SJSA1 (cell line): Measurements from ENCODE around the gene ZNF418. TPM values are rescaled to one million over a fixed set of nuclear protein-coding genes. Genes with fewer than 3 reads are reported as not detected.
"Not testable (repeated sequence)": the region's sequence is repeated elsewhere in the genome, so short reads cannot be mapped to it uniquely, and the experiment has no call there.

Experiments
- DNase-seq, 2 experiments: peaks; one replicate each; pipeline ENCODE4 v3.0.0-alpha.2; 2015 to 2020; ENCODE audit warnings: low spot score in 2 of 2, low read depth in 1 of 2
- H3K27ac ChIP-seq: fragments of 250-450 bp; sonication (Bioruptor Pico); 2 replicates; pipeline ENCODE4 v1.5.1; 2020; ENCODE audit warnings: mild to moderate bottlenecking, moderate library complexity
- H3K27me3 ChIP-seq: fragments of 250-450 bp; sonication (Bioruptor Pico); replicated peaks from 2 replicates; pipeline ENCODE4 v1.5.1; 2020; ENCODE audit warnings: mild to moderate bottlenecking, moderate library complexity
- H3K36me3 ChIP-seq: fragments of 250-450 bp; sonication (Bioruptor Pico); 2 replicates; pipeline ENCODE4 v1.5.1; 2020; ENCODE audit warnings: mild to moderate bottlenecking
- H3K4me1 ChIP-seq: fragments of 250-450 bp; sonication (Bioruptor Pico); replicated peaks from 2 replicates; pipeline ENCODE4 v1.6.1; 2021; ENCODE audit warnings: mild to moderate bottlenecking
- H3K4me3 ChIP-seq: fragments of 250-450 bp; sonication (Bioruptor Pico); 2 replicates; pipeline ENCODE4 v1.5.1; 2020; ENCODE audit warnings: mild to moderate bottlenecking
- H3K9me3 ChIP-seq: fragments of 250-450 bp; sonication (Bioruptor Pico); replicated peaks from 2 replicates; pipeline ENCODE4 v1.5.1; 2020; ENCODE audit warnings: mild to moderate bottlenecking
- total RNA-seq: library from RNA; depleted of rRNA; stranded (reverse); fragments of >200 nt; shearing (Covaris generic); gene quantifications from 2 replicates; pipeline ENCODE4 v1.2.3, GENCODE V29; 2014

Gene ZNF418
- total RNA-seq, 1 experiment from 2014 or later, result 0.21 TPM

DNA sequence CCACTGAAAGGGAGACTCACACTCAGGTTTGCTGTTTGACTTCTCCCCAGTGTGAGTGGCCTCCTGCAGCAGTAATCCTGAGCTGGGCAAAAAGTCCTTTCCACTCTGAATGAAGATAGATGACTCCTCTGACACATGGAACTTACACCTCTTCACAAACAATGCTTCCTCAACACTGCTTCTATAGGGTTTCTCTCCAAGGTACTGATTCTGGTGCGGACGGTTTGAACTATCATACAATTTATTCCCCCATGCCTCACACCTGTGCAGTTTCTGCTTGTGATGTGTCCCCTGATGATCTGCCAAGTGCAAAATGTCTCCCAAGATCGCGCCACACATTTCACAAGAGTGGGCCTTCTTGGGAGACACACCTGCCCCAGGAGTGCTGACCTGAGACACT, 7.6 kb downstream of the ZNF418 start:
- no peak for DNase-seq
- no peak overlapping the region for H3K4me3 ChIP-seq
- H3K36me3 ChIP-seq, result no peaks in the 10 kb centered on the region
- no peak overlapping the region for H3K27ac ChIP-seq
- H3K4me1 ChIP-seq, result no peaks in the 10 kb centered on the region
- no peaks in the 10 kb centered on the region for H3K27me3 ChIP-seq
- peaks cover 14% of the 10 kb centered on the region for H3K9me3 ChIP-seq

DNA sequence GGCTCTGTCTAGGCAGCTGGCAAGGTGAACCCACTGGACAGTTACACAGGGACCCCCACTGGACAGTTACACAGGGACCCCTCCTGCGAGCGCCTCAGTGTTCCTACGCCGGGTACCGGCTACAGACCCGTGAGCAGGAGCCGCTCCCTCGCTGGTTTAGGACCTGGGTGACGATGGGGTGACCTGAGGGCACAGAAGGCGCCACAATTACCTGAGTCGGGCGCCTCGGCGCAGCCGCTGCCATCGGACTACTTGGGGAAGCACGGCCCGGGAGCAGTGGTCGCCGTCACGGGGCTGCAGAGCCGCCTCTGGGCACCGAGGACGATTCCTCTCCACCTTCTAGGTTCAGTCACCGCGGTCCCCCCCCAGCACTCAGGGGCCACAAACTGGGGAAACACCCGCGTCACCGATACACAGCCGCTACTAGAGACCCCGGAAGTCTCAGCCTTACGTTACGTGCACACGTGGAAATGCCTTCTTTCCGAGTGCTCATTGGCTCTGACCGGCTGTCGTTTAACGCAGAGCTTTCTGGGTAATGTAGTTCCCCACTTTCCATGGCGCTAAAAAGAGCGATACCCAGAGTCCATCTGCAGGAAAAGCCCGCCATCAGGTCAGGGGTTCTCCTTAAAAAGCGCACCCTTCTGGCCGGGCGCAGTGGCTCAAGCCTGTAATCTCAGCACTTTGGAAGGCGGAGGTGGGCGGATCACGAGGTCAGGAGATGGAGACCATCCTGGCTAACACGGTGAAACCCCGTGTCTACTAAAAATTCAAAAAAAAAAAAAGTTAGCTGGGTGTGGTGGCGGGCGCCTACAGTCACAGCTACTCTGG, 18.8 kb downstream of the ZNF418 start, which contains the start of gene ZNF417:
Gene ZNF417, minus strand, starts transcription at position 425 of the 828 bp plus-strand sequence. Its CDS starts 181 bp downstream, at position 244.
- not testable (repeated sequence) for H3K27me3 ChIP-seq, H3K4me1 ChIP-seq, H3K9me3 ChIP-seq
- H3K4me3 ChIP-seq, result peak within 1 kb of the TSS; percentile 63
- peak; percentile 85 to 86 for DNase-seq
- H3K27ac ChIP-seq, result peak within 1 kb of the TSS; percentile 55
- H3K36me3 ChIP-seq, result peaks cover 20% of the 10 kb centered on the region

DNA sequence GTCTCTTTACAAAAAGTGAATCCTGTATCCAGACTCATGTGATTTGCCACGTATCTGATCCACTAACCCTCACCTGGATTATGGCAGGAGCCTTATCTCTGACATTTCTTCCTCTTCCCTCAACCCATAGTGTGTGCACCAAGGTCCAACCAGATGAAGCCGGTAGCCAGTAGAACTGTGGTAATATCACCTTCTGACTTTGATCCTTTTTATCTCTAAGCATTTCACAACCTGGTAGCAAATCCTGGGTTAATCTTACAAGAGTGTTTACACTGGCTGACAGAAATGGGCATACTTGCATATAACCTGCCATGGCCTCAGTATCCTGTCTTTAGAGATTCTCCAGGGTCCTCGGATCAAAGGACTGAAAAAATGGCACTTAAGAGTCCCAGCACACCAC, 20.7 kb downstream of the ZNF418 start:
- H3K4me3 ChIP-seq, result no peak overlapping the region
- H3K27ac ChIP-seq, result no peak overlapping the region
- H3K36me3 ChIP-seq, result peaks cover 34% of the 10 kb centered on the region

DNA sequence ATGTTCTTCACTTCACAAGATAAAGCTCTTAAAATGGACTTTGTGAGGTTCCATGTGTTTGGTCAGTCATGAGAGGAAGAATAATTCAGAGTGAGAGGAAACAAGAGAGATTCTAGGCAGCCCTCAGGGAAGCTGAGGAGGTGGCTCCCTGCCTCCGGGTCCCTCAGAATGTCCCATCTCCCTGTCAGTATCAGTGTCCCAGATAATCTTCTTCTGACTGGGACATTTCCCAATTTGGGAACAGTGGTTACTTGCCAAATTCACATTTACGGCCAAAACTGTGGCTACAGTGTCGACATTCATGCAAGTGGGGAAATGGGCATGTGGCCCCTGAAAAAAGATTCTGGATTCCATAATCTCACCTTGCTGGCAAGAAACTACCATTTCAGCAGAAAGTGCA, 27.8 kb downstream of the ZNF418 start:
- H3K9me3 ChIP-seq, result peaks cover 14% of the 10 kb centered on the region; the same call in 1 of the 2 replicates
- peaks cover 34% of the 10 kb centered on the region for H3K36me3 ChIP-seq
- H3K27me3 ChIP-seq, result no peaks in the 10 kb centered on the region
- H3K27ac ChIP-seq, result no peak overlapping the region
- no peaks in the 10 kb centered on the region for H3K4me1 ChIP-seq
- no peak overlapping the region for H3K4me3 ChIP-seq
- no peak for DNase-seq

More for the DNA sequence above, 20.7 kb downstream of the ZNF418 start:
- peaks cover 4% of the 10 kb centered on the region; the same call in 1 of the 2 replicates for H3K9me3 ChIP-seq
- H3K27me3 ChIP-seq, result no peaks in the 10 kb centered on the region
- 0 out of 2 replicates have a peak, but pooled peaks cover 3% of the 10 kb centered on the region for H3K4me1 ChIP-seq
- DNase-seq, result no peak

DNA sequence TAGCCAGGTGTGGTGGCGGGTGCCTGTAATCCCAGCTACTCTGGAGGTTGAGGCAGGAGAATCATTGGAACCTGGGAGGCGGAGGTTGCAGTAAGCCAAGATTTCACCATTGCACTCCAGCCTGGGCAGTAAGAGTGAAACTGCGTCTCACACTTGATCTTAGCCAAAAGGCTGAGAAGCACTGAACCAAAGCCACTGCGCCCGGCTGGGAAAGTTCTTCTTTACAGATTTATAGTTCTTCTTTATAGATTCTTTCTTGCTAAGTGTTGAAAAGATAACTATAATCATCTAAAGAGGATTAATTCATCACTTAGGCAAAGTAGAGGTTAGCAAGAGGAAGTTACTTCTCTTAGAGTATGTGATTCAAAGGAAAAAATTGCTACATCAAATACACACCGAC, 29.9 kb downstream of the ZNF418 start:
- Histone ChIP-seq H3K36me3 (peaks cover 21% of the 10 kb centered on the region), H3K27ac (no peak overlapping the region), H3K4me1 (no peaks in the 10 kb centered on the region), H3K4me3 (no peak overlapping the region), H3K9me3 (peaks cover 9% of the 10 kb centered on the region; the same call in 1 of the 2 replicates), H3K27me3 (no peaks in the 10 kb centered on the region)
- no peak for DNase-seq

- H3K27me3 ChIP-seq, result no peaks in the 10 kb centered on the region
- H3K4me3 ChIP-seq, result no peak overlapping the region
- peaks cover 9% of the 10 kb centered on the region; the same call in 1 of the 2 replicates for H3K9me3 ChIP-seq
- no peaks in the 10 kb centered on the region for H3K4me1 ChIP-seq
- no peak overlapping the region for H3K27ac ChIP-seq
- DNase-seq, result no peak
- H3K36me3 ChIP-seq, result peaks cover 18% of the 10 kb centered on the region
Measured at GRCh38 chr19:57903618-57904184, 31.5 kb downstream of the ZNF418 start.

DNA sequence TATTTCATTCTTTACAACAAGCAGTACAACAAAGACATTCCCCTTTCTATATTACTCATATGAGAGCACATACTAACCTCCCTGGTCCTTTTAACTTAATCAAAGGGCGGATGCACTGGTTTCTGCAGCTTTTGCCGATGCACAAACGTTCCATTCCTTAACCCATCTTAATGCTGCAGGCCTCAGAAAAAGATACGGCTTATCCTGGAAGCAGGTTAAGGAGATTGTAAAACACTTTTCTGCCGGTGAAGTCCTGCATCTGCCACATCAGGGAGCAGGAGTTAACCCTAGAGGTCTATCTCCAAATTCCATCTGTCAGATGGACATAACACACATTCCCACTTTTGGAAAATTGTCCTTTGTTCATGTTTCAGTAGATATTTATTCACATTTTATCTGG, 34.9 kb downstream of the ZNF418 start:
- H3K4me1 ChIP-seq, result no peaks in the 10 kb centered on the region
- no peaks in the 10 kb centered on the region for H3K27me3 ChIP-seq
- peaks cover 2% of the 10 kb centered on the region; the same call in 1 of the 2 replicates for H3K36me3 ChIP-seq
- H3K9me3 ChIP-seq, result peaks cover 3% of the 10 kb centered on the region; the same call in 1 of the 2 replicates
- DNase-seq, result no peak
- H3K27ac ChIP-seq, result no peak overlapping the region
- no peak overlapping the region for H3K4me3 ChIP-seq

- H3K4me3 ChIP-seq, H3K27me3 ChIP-seq, H3K36me3 ChIP-seq, H3K4me1 ChIP-seq, H3K9me3 ChIP-seq, DNase-seq, H3K27ac ChIP-seq: not testable (repeated sequence)
Measured at GRCh38 chr19:57890706-57891105, 44.5 kb downstream of the ZNF418 start.

DNA sequence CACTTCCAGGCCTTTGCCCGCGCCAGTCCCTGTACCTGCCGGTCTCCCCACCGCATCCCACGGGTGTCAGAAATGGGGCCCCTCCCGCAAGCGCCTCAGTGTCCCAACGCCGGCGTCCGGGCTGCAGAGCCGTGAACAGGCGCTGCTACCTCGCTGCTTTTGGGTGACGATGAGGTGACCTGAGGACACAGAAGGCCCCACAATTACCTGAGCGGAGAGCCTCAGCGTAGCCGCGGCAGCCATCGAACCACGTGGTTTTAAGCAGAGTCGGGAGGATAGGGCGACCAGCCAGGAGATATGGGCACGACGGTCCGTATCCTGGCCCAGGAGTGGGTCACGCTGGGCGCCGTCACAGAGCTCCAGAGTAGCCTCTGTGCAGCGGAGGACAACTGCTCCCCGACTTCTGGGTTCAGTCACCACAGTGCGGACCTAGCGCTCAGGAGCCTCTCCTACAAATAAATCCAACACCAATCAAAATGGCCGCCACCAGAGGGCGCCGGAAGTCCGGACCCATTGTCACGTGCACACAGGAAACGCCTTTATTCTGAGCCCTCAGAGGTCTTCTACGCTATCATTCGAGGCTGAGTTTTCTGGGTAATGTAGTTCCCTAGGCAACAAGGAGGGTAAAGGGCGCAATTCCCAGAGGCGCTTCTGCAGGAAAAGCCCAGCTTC, 46.5 kb downstream of the ZNF418 start, which contains the start of gene ZNF814:
Gene ZNF814, minus strand, starts transcription at position 478 of the 672 bp plus-strand sequence. Its CDS starts 235 bp downstream, at position 243.
- Histone ChIP-seq H3K4me1 (no peaks in the 10 kb centered on the region), H3K27me3 (no peaks in the 10 kb centered on the region), H3K9me3 (peaks cover 13% of the 10 kb centered on the region), H3K27ac (no peak within 1 kb of the TSS), H3K4me3 (no peak within 1 kb of the TSS), H3K36me3 (no peaks in the 10 kb centered on the region)
- DNase-seq, result no peak

DNA sequence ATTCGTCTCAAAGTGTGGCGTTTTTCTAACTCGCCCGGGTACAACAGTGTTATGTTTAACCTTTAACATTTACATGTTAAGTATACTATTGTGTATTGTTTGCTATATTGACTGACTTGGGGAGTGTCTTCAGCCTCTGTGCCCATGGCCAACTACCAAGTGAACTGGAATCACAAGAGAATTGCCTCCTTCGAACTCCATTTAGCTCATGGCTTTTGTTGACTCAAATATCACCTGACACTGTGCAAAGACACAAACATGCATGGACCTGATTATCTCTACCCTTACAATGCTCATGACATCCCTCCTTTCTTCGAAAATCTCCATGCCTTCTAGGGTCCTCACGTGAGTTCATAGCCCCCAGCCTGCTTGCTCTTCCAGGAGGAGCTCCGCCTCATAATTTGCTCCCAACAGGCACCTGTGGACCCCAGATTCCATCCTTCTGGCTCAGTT, 47.1 kb downstream of the ZNF418 start:
- Histone ChIP-seq H3K27ac (no peak overlapping the region), H3K9me3 (peaks cover 11% of the 10 kb centered on the region)
- DNase-seq, result no peak

GRCh38 chr19:57887195-57887941, 47.8 kb downstream of the ZNF418 start:
- Histone ChIP-seq H3K9me3 (peaks cover 11% of the 10 kb centered on the region), H3K36me3 (no peaks in the 10 kb centered on the region), H3K27me3 (no peaks in the 10 kb centered on the region), H3K4me1 (no peaks in the 10 kb centered on the region), H3K27ac (no peak overlapping the region), H3K4me3 (no peak overlapping the region)
- no peak for DNase-seq

More for the DNA sequence above, 47.1 kb downstream of the ZNF418 start:
- Histone ChIP-seq H3K4me1 (no peaks in the 10 kb centered on the region), H3K36me3 (no peaks in the 10 kb centered on the region), H3K27me3 (no peaks in the 10 kb centered on the region), H3K4me3 (no peak overlapping the region)

DNA sequence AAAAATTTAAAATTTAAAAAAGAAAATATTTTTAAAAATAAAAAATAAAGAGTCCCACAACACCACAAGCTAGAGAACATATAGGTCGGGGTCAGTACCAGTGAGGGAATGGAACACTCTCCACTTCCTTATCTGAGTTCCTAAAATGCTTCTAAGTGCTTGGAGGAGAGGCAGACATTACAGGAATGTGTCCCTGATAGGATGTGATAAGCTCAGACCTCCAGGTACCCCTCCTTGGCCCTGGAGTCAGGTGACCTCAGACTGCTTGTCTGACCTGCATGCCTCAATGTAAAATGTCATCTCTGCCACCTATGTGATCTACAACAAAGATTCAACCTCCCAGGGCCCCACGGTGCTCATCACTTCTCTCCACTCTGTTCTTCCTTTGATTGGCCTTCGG, 49.2 kb downstream of the ZNF418 start:
- Histone ChIP-seq H3K9me3 (peaks cover 11% of the 10 kb centered on the region), H3K27me3 (no peaks in the 10 kb centered on the region), H3K4me3 (no peak overlapping the region), H3K27ac (no peak overlapping the region), H3K4me1 (no peaks in the 10 kb centered on the region), H3K36me3 (no peaks in the 10 kb centered on the region)
- DNase-seq, result no peak
